MM.1S (cell line): ENCODE measurements around the gene TMED6.

Source experiments
- DNase-seq: peaks from one replicate; pipeline ENCODE4 v3.0.0-alpha.2; 2015
- H2AFZ ChIP-seq: fragments of 300-600 bp; sonication (generic); 2 replicates; pipeline ENCODE4 v1.6.0; 2016; ENCODE audit warnings: antibody characterized with exemption, low read length
- H3F3A ChIP-seq: fragments of 300-600 bp; sonication (generic); 2 replicates; pipeline ENCODE4 v1.6.1; 2016; ENCODE audit warnings: mild to moderate bottlenecking, antibody characterized with exemption, low read length, moderate library complexity, mixed read lengths; ENCODE audit not compliant: insufficient read depth
- H3K27ac ChIP-seq: fragments of 300-600 bp; sonication (generic); 2 replicates; pipeline ENCODE4 v1.5.1; 2016; ENCODE audit warnings: mild to moderate bottlenecking, low read length
- H3K27me3 ChIP-seq: fragments of 300-600 bp; sonication (generic); replicated peaks from 2 replicates; pipeline ENCODE4 v1.6.0; 2016; ENCODE audit warnings: low read length; ENCODE audit not compliant: insufficient read depth
- H3K36me3 ChIP-seq: fragments of 300-600 bp; sonication (generic); replicated peaks from 2 replicates; pipeline ENCODE4 v1.6.1; 2016; ENCODE audit warnings: mild to moderate bottlenecking, low read length, mixed read lengths; ENCODE audit not compliant: insufficient read depth
- H3K4me1 ChIP-seq: fragments of 300-600 bp; sonication (generic); 2 replicates; pipeline ENCODE4 v1.6.1; 2016; ENCODE audit warnings: low read length, mixed read lengths
- H3K4me2 ChIP-seq: fragments of 300-600 bp; sonication (generic); 2 replicates; pipeline ENCODE4 v1.6.0; 2016; ENCODE audit warnings: low read depth, low read length
- H3K4me3 ChIP-seq: fragments of 300-600 bp; sonication (generic); 2 replicates; pipeline ENCODE4 v1.5.1; 2016; ENCODE audit warnings: low read length, mixed read lengths
- H3K79me2 ChIP-seq: fragments of 300-600 bp; sonication (generic); 2 replicates; pipeline ENCODE4 v1.6.1; 2016; ENCODE audit warnings: mixed run types, low read length, mixed read lengths
- H3K9ac ChIP-seq: fragments of 300-600 bp; sonication (generic); 2 replicates; pipeline ENCODE4 v1.6.1; 2016; ENCODE audit warnings: low read length, mixed read lengths
- H3K9me2 ChIP-seq: fragments of 300-600 bp; sonication (generic); replicated peaks from 2 replicates; pipeline ENCODE4 v1.6.1; 2016; ENCODE audit warnings: mild to moderate bottlenecking, low read length, mixed read lengths; ENCODE audit not compliant: insufficient read depth
- H3K9me3 ChIP-seq: fragments of 300-600 bp; sonication (generic); replicated peaks from 2 replicates; pipeline ENCODE4 v1.6.1; 2016; ENCODE audit warnings: mild to moderate bottlenecking, low read length, mixed read lengths; ENCODE audit not compliant: insufficient read depth
- H4K20me1 ChIP-seq: fragments of 300-600 bp; sonication (generic); 2 replicates; pipeline ENCODE4 v1.6.1; 2016; ENCODE audit warnings: mild to moderate bottlenecking, low read length, moderate library complexity, mixed read lengths; ENCODE audit not compliant: insufficient read depth
- EZH2 ChIP-seq: fragments of 300-600 bp; sonication (generic); optimal IDR thresholded peaks from 2 replicates; pipeline ENCODE3; 2017; ENCODE audit warnings: low read depth, mild to moderate bottlenecking, antibody characterized with exemption, low read length, mixed read lengths
- EZH2phosphoT487 ChIP-seq: fragments of 300-600 bp; sonication (generic); IDR thresholded peaks from 2 replicates; pipeline ENCODE4 v1.6.1; 2018; ENCODE audit warnings: antibody characterized with exemption, low read length
- TF ChIP-seq, protein P1 (sequence below): fragments of 300-600 bp; sonication (generic); IDR thresholded peaks from 2 replicates; pipeline ENCODE4 v1.5.1; 2016; ENCODE audit warnings: antibody characterized with exemption, low read length, mixed read lengths

TMED6 gene

DNA sequence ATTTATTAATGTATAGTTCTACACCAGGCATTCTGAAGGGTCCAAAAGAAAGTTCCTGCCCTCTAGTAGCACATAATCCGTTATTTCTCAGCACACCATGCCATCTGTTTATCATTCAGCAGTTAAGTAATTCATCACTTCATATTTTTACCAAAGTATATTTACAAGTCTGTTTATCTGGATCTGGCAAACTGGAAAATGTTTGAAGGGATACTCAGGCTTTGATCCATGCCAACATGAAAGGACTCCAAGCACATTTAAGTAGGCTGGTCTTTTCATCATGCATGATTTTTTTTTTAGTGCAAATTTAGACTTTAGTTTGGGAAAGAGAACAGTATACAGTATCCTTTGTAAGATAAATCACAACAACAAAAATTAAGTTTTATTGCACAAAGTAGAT, 44.5 kb downstream of the TMED6 start:
- Histone ChIP-seq H3K4me1 (peaks cover 6% of the 10 kb centered on the region; the same call in 1 of the 2 replicates), H4K20me1 (no peaks in the 10 kb centered on the region), H3K9me3 (no peaks in the 10 kb centered on the region), H3K9ac (no peak overlapping the region), H3K4me2 (no peak overlapping the region), H3K4me3 (no peak overlapping the region), H3K36me3 (no peaks in the 10 kb centered on the region), H3K27me3 (no peaks in the 10 kb centered on the region), H3F3A (peaks cover 6% of the 10 kb centered on the region; the same call in 1 of the 2 replicates), H3K9me2 (no peaks in the 10 kb centered on the region), H2AFZ (no peak overlapping the region), H3K27ac (no peak overlapping the region), H3K79me2 (peaks cover 6% of the 10 kb centered on the region)
- DNase-seq, result no peak
- TF ChIP-seq EZH2phosphoT487, result no peak
- TF ChIP-seq, protein P1, sequence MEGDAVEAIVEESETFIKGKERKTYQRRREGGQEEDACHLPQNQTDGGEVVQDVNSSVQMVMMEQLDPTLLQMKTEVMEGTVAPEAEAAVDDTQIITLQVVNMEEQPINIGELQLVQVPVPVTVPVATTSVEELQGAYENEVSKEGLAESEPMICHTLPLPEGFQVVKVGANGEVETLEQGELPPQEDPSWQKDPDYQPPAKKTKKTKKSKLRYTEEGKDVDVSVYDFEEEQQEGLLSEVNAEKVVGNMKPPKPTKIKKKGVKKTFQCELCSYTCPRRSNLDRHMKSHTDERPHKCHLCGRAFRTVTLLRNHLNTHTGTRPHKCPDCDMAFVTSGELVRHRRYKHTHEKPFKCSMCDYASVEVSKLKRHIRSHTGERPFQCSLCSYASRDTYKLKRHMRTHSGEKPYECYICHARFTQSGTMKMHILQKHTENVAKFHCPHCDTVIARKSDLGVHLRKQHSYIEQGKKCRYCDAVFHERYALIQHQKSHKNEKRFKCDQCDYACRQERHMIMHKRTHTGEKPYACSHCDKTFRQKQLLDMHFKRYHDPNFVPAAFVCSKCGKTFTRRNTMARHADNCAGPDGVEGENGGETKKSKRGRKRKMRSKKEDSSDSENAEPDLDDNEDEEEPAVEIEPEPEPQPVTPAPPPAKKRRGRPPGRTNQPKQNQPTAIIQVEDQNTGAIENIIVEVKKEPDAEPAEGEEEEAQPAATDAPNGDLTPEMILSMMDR, result no peak
- TF ChIP-seq EZH2, result no peak

DNA sequence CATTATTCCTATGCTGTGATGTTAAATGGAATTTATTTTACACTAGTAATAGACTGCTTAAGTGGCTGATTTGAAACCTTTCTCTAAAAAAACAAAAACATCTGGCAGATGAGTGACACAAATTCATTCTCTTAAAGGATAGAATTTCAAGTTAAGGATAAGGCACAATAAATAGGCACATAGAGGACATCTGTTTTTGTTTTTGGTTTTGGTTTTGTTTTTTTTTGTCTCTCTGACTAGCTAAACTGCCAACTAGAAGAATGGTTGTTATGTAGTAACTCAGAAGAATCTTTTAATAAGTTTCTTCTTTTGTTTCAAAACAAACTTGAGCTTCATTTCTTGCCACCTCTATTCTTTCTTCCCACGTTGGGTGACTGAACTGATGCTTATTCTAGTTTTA, 45.6 kb downstream of the TMED6 start:
- Histone ChIP-seq H4K20me1 (no peaks in the 10 kb centered on the region), H3K9me3 (no peaks in the 10 kb centered on the region), H3K36me3 (no peaks in the 10 kb centered on the region), H3K27ac (no peak overlapping the region), H3K4me1 (peaks cover 6% of the 10 kb centered on the region; the same call in 1 of the 2 replicates), H3K79me2 (no peaks in the 10 kb centered on the region), H3K9ac (no peak overlapping the region), H2AFZ (no peak overlapping the region), H3K4me3 (no peak overlapping the region), H3K9me2 (no peaks in the 10 kb centered on the region), H3K4me2 (no peak overlapping the region), H3F3A (no peaks in the 10 kb centered on the region), H3K27me3 (no peaks in the 10 kb centered on the region)
- TF ChIP-seq, protein P1, result no peak
- TF ChIP-seq EZH2 (no peak), EZH2phosphoT487 (no peak)
- DNase-seq, result no peak

GRCh38 chr16:69302301-69302700, 49.3 kb downstream of the TMED6 start:
- Histone ChIP-seq H3K4me2 (no peak overlapping the region), H3K9me3 (no peaks in the 10 kb centered on the region), H3K27ac (no peak overlapping the region), H3F3A (no peaks in the 10 kb centered on the region), H3K79me2 (no peaks in the 10 kb centered on the region), H3K36me3 (no peaks in the 10 kb centered on the region), H3K9ac (no peak overlapping the region), H3K4me3 (no peak overlapping the region), H2AFZ (no peak overlapping the region), H3K9me2 (no peaks in the 10 kb centered on the region), H3K4me1 (peaks cover 6% of the 10 kb centered on the region; the same call in 1 of the 2 replicates), H3K27me3 (no peaks in the 10 kb centered on the region), H4K20me1 (no peaks in the 10 kb centered on the region)
- no peak for DNase-seq
- TF ChIP-seq, protein P1, result no peak
- no peak for TF ChIP-seq EZH2phosphoT487
- TF ChIP-seq EZH2, result no peak
